Stomach (tissue), 9 donors: ENCODE results near the gene TRIO. TPM values are rescaled to one million over a fixed set of nuclear protein-coding genes. Genes with fewer than 3 reads are reported as not detected.

Source experiments
- DNase-seq, 2 donors: peaks; one replicate each; pipeline versions ENCODE4 v3.0.0 to v3.0.0-alpha.2; 2013 to 2019
- H3K27ac ChIP-seq, 5 donors: fragments of 200-600 bp in 4 of 5; sonication (generic) in 4 of 5; one replicate each; pipeline ENCODE4 v1.5.1; 2013 to 2019; ENCODE audit warnings: mild to moderate bottlenecking in 1 of 5, moderate library complexity in 1 of 5
- H3K27me3 ChIP-seq, 3 donors: fragments of 200-600 bp; sonication (generic); one replicate each; pipeline ENCODE4 v1.5.1; 2017 to 2019; ENCODE audit warnings: mixed run types in 1 of 3
- H3K36me3 ChIP-seq, 4 donors: fragments of 200-600 bp; sonication (generic); 1 replicate in 3 of 4; 2 replicates in 1 of 4; pipeline ENCODE4 v1.5.1; 2016 to 2019
- H3K4me1 ChIP-seq, 4 donors: fragments of 200-600 bp; sonication (generic); one replicate each; pipeline ENCODE4 v1.5.1; 2016 to 2019
- H3K4me3 ChIP-seq, 4 donors: fragments of 200-600 bp; sonication (generic) in 3 of 4; one replicate each; pipeline ENCODE4 v1.5.1; 2016 to 2019; ENCODE audit warnings: mild to moderate bottlenecking in 1 of 4
- H3K9me3 ChIP-seq, 4 donors: fragments of 200-600 bp; sonication (generic); one replicate each; pipeline ENCODE4 v1.5.1; 2016 to 2019
- EP300 ChIP-seq: sonication (generic); formaldehyde crosslinking; IDR thresholded peaks from one replicate; pipeline ENCODE4 v1.6.1; 2017; ENCODE audit warnings: antibody characterized with exemption
- POLR2A ChIP-seq, 4 donors: fragments of 450-650 bp; IDR thresholded peaks; one replicate each; pipeline ENCODE4 v1.6.1; 2016; ENCODE audit warnings: antibody characterized with exemption in 4 of 4, control low read depth in 2 of 4, mild to moderate bottlenecking in 1 of 4, moderate library complexity in 1 of 4
- POLR2AphosphoS5 ChIP-seq, 3 donors: sonication (generic); formaldehyde crosslinking; IDR thresholded peaks; one replicate each; pipeline ENCODE4 v1.6.1; 2016; ENCODE audit warnings: antibody characterized with exemption in 3 of 3
- WGBS, 5 donors: extraction: QIAGEN DNeasy Blood & Tissue Kit in 3 of 5; methylation state at CpG; one replicate each; pipeline versions ENCODE4 v1.1.5 to v1.1.7; 2013 to 2018; 5-methylcytosine and 5-hydroxymethylcytosine counted together
- intact Hi-C: fragments of 100-400 bp; cut with DNase I; formaldehyde crosslinking; loops from one replicate; pipeline ENCODE4 v1.15.1; 2023; ENCODE audit warnings: low total_unique reads
- polyA plus RNA-seq, 3 donors: library from polyadenylated mRNA; stranded (reverse); fragments of 200-250 nt; gene quantifications; one replicate each; pipeline ENCODE4 v1.2.3, GENCODE V29; 2013
- total RNA-seq, 5 donors: library from RNA; depleted of rRNA; stranded (reverse); fragments of >200 nt; gene quantifications; one replicate each; pipeline versions ENCODE4 v1.1.0 to v1.2.3, GENCODE V29; 2014 to 2016
- TF ChIP-seq, protein P1 (sequence below), 7 experiments: fragments of 450-650 bp in 4 of 7; fragments of 200-600 bp in 3 of 7; sonication (generic) in 3 of 7; IDR thresholded peaks; one replicate each; pipeline ENCODE4 v1.5.1; 2016 to 2019; ENCODE audit warnings: antibody characterized with exemption in 7 of 7, control low read depth in 2 of 7, mild to moderate bottlenecking in 1 of 7
- donor health status: healthy with polysubstance abuse.
- donor health status: Bipolar disorder and iron deficiency.
- donor health status: healthy.

TRIO gene
- total and polyA plus RNA-seq, 8 donors, result 9.9 to 558 (median 127) TPM

DNA sequence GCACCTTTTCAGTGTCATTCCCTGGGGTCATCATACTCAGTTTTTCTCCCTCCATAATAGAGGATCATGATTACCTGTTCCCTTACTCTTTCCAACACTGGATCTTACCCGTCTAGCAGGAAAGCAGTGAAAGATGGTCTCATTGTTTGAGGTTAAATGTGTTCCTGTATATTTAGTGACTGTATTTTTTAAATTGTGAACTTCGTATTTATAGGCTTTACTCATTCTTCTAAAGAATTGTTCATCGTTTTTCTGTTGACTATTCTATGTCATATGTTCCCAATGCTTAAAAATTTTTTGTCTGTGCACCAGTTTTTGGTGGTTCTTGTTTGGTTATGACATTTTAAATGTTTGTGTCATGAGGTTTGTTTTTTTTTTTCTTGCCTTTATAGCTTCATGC, 233.6 kb downstream of the TRIO start:
- Histone ChIP-seq H3K27ac (no peak overlapping the region), H3K9me3 (no peaks in the 10 kb centered on the region), H3K27me3 (no peaks in the 10 kb centered on the region), H3K4me3 (no peak overlapping the region), H3K36me3 (peaks cover 41 to 100% (median 98%) of the 10 kb centered on the region in 4 donors), H3K4me1 (peaks cover 0 to 6% (median 0%) of the 10 kb centered on the region in 4 donors)
- intact Hi-C loops, result no loop called here
- 80 to 92% (median 86%) methylated on average over 3 of the region's 3 CpGs for WGBS, 5 donors
- TF ChIP-seq POLR2AphosphoS5 (IDR thresholded peaks at IDR 0.05), result no peak
- no peak for TF ChIP-seq EP300
- no peak for TF ChIP-seq POLR2A (IDR thresholded peaks at IDR 0.05)
- TF ChIP-seq, protein P1, sequence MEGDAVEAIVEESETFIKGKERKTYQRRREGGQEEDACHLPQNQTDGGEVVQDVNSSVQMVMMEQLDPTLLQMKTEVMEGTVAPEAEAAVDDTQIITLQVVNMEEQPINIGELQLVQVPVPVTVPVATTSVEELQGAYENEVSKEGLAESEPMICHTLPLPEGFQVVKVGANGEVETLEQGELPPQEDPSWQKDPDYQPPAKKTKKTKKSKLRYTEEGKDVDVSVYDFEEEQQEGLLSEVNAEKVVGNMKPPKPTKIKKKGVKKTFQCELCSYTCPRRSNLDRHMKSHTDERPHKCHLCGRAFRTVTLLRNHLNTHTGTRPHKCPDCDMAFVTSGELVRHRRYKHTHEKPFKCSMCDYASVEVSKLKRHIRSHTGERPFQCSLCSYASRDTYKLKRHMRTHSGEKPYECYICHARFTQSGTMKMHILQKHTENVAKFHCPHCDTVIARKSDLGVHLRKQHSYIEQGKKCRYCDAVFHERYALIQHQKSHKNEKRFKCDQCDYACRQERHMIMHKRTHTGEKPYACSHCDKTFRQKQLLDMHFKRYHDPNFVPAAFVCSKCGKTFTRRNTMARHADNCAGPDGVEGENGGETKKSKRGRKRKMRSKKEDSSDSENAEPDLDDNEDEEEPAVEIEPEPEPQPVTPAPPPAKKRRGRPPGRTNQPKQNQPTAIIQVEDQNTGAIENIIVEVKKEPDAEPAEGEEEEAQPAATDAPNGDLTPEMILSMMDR (IDR thresholded peaks at IDR 0.05), result no peak
- no peak for DNase-seq

DNA sequence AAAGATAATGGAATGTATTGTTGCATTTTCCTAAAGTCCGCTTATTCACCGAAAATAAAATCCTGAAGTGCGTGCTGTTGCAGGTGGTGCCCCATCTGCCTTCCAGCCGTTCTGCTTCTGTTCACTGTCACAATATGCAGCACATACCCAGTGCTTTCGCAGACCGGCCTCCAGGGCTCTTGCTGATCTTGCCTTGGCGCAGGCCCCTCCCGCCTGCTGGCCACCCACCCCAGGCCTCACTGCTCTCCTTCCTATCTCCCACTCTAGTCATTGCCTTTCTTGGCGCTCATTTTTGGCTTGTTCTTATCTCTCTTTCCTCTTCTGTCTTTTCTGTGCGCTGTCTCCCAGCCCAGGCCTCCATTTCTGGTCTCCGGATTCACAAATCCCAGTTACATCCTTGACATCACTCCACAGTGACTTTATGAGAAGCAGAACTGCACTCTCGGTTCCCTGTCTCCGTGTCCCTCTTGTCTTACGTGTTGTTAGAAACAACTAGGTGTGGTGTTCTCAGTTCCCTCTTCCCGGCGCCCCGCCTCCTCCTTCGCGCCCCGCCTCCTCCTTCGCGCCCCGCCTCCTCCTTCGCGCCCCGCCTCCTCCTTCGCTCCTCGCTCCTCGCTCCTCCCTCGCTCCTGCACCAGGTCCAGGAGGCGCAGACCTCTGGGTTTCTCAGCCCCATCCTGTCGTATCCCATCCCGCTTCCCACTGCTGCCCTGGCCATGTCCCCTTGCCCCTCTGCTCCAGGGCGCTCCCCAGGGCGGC, 236.8 kb downstream of the TRIO start:
- TF ChIP-seq POLR2AphosphoS5 (IDR thresholded peaks at IDR 0.05) (no peak), EP300 (no peak), POLR2A (IDR thresholded peaks at IDR 0.05) (no peak)
- TF ChIP-seq, protein P1 (IDR thresholded peaks at IDR 0.05), result no peak
- 78 to 93% (median 90%) methylated on average over 33 to 35 of the region's 35 CpGs for WGBS, 5 donors
- peaks cover 44 to 100% (median 96%) of the 10 kb centered on the region in 4 donors for H3K36me3 ChIP-seq
- H3K9me3 ChIP-seq, result no peaks in the 10 kb centered on the region
- DNase-seq, result no peak
- no peak overlapping the region for H3K4me3 ChIP-seq
- H3K27ac ChIP-seq, result no peak overlapping the region
- no peaks in the 10 kb centered on the region for H3K27me3 ChIP-seq
- peaks cover 0 to 6% (median 0%) of the 10 kb centered on the region in 4 donors for H3K4me1 ChIP-seq
- intact Hi-C loops, result no loop called here

DNA sequence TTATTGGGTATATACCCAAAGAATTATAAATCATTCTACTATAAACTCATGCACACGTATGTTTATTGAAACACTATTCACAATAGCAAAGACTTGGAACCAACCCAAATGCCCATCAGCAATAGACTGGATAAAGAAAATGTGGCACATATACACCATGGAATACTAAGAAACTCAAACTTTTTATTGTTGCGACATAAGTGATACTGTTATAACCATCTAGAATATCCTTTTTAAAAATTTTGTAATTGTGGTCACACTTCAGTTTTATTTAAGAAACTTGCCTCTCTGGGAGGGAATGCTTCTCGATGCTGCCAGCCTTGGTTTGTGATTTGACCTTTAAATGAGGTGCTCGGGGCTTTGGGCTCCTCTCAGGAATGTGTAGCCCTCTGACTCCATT, 237.6 kb downstream of the TRIO start:
- Histone ChIP-seq H3K4me1 (peaks cover 0 to 3% (median 0%) of the 10 kb centered on the region in 4 donors), H3K27ac (no peak overlapping the region), H3K36me3 (peaks cover 44 to 100% (median 94%) of the 10 kb centered on the region in 4 donors), H3K9me3 (no peaks in the 10 kb centered on the region), H3K4me3 (no peak overlapping the region), H3K27me3 (no peaks in the 10 kb centered on the region)
- DNase-seq, result no peak
- intact Hi-C loops, result no loop called here
- WGBS, 5 donors, result 64 to 88% (median 74%) methylated on average over 4 of the region's 4 CpGs
- TF ChIP-seq POLR2A (IDR thresholded peaks at IDR 0.05), result no peak
- TF ChIP-seq, protein P1 (IDR thresholded peaks at IDR 0.05), result no peak
- no peak for TF ChIP-seq POLR2AphosphoS5 (IDR thresholded peaks at IDR 0.05)
- no peak for TF ChIP-seq EP300

DNA sequence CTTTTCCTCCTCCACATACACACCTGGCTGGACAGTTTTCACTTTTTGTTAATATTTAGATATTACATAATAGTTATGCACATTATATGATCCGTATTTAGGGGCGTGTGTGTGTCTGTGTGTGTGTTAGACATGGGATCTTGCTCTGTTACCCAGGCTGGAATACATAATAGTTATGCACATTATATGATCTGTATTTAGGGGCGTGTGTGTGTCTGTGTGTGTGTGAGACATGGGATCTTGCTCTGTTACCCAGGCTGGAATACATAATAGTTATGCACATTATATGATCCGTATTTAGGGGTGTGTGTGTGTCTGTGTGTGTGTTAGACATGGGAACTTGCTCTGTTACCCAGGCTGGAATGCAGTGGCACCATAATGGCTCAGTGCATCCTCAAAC, 239.5 kb downstream of the TRIO start:
- intact Hi-C loops, result no loop called here
- Histone ChIP-seq H3K36me3 (peaks cover 49 to 97% (median 92%) of the 10 kb centered on the region in 4 donors), H3K27me3 (no peaks in the 10 kb centered on the region), H3K4me3 (no peak overlapping the region), H3K9me3 (no peaks in the 10 kb centered on the region), H3K4me1 (no peaks in the 10 kb centered on the region), H3K27ac (no peak overlapping the region)
- DNase-seq, result no peak
- 87 to 94% (median 92%) methylated on average over 4 of the region's 4 CpGs for WGBS, 5 donors
- TF ChIP-seq, protein P1 (IDR thresholded peaks at IDR 0.05), result no peak
- TF ChIP-seq POLR2A (IDR thresholded peaks at IDR 0.05), result no peak
- TF ChIP-seq POLR2AphosphoS5 (IDR thresholded peaks at IDR 0.05), result no peak
- TF ChIP-seq EP300, result no peak
